Activated T-helper 1 cell treated with anti-CD3 and anti-CD28 coated beads, Interleukin-12 subunit alpha, Interleukin-12 subunit beta, Interleukin-2, Interleukin-4 antibody, amounts not matched to agents 30 ng/mL and 10 ng/mL and 1 ng/mL, durations not matched to agents 14 hours and 24 hours and 36 hours (primary cell): ENCODE measurements around the gene SLC7A6OS. TPM values are rescaled to one million over a fixed set of nuclear protein-coding genes. Genes with fewer than 3 reads are reported as not detected.
A peak's percentile ranks its signal among the peaks of the same experiment; 100 is the strongest.

ENCODE experiments used
- DNase-seq: peaks from one replicate; pipeline ENCODE4 v3.0.0; 2021; ENCODE audit warnings: low spot score
- H3K27ac Mint-ChIP-seq: one replicate; pipeline ENCODE4 v1.8.0; 2021; ENCODE audit warnings: mild to moderate bottlenecking, mixed read lengths
- H3K27me3 Mint-ChIP-seq: one replicate; pipeline ENCODE4 v1.8.0; 2022; ENCODE audit warnings: mild to moderate bottlenecking, moderate library complexity, mixed read lengths; ENCODE audit not compliant: insufficient read depth
- H3K36me3 Mint-ChIP-seq: one replicate; pipeline ENCODE4 v1.8.0; 2021; ENCODE audit warnings: low read depth, mixed read lengths
- H3K4me1 Mint-ChIP-seq: one replicate; pipeline ENCODE4 v1.8.0; 2021; ENCODE audit warnings: low read depth, mixed read lengths
- H3K4me3 Mint-ChIP-seq: one replicate; pipeline ENCODE4 v1.8.0; 2021; ENCODE audit warnings: mild to moderate bottlenecking, moderate library complexity, mixed read lengths
- H3K9me3 Mint-ChIP-seq: one replicate; pipeline ENCODE4 v1.8.0; 2021; ENCODE audit warnings: mixed read lengths
- intact Hi-C: fragments of 100-400 bp; cut with micrococcal nuclease; formaldehyde crosslinking; loops from one replicate; pipeline ENCODE4 v1.15.1; 2024
- total RNA-seq: library from RNA; stranded (reverse); gene quantifications from 2 replicates; pipeline ENCODE4 v1.2.3, GENCODE V29; 2022

The SLC7A6OS gene
- total RNA-seq, 1 donor from 2014 or later, result 27.6 TPM

GRCh38 chr16:68335175-68335574 lies 24.4 kb upstream of the SLC7A6OS start:
- Mint-ChIP-seq H3K36me3 (peaks cover 52% of the 10 kb centered on the region), H3K27ac (no peak overlapping the region), H3K27me3 (no peaks in the 10 kb centered on the region), H3K9me3 (no peaks in the 10 kb centered on the region), H3K4me1 (peaks cover 21% of the 10 kb centered on the region), H3K4me3 (no peak overlapping the region)
- intact Hi-C loops, result no loop called here
- no peak for DNase-seq

DNA sequence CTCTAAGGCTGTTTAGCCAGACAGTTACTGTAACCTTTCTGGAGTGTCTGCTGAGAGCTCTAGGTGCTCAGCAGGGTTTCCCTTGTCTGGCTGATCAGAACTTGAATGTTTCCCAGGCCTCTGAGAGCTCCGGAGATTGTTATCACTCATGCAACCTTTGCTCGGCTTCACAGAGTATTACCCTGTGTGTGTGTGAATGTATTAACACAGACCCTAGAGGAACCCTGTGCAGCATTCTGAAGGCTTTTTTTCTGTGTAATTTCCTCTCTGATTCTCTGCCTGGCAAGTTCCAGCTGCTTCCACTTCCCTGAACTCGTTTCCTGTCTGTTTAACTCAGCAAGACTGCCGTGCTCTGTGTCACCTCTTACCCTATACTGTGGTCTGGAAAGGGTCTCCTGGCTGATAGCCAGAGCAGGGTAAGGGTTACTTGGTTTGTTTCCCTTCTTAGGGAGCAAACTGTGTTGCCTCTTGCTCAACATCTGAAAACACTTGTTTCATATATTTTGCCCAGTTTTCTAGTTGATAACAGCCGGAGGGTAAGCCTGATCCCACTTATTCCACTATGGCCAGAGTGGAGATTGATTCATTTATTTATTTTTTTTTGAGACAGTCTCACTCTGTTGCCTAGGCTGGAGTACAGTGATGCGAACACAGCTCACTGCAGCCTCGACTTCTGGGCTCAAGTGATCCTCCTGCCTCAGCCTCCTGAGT lies 21.8 kb upstream of the SLC7A6OS start:
- Mint-ChIP-seq H3K27me3 (no peaks in the 10 kb centered on the region), H3K36me3 (peaks cover 39% of the 10 kb centered on the region), H3K9me3 (no peaks in the 10 kb centered on the region), H3K27ac (peak overlapping the region; percentile 55), H3K4me3 (peak overlapping the region; percentile 38), H3K4me1 (peaks cover 31% of the 10 kb centered on the region)
- intact Hi-C loops, result no loop called here
- DNase-seq, result no peak

- DNase-seq, result no peak
- H3K9me3 Mint-ChIP-seq, result no peaks in the 10 kb centered on the region
- H3K27me3 Mint-ChIP-seq, result no peaks in the 10 kb centered on the region
- intact Hi-C loops, result no loop called here
- H3K27ac Mint-ChIP-seq, result peak overlapping the region; percentile 55
- H3K4me1 Mint-ChIP-seq, result peaks cover 36% of the 10 kb centered on the region
- H3K4me3 Mint-ChIP-seq, result peak overlapping the region; percentile 5
- peaks cover 37% of the 10 kb centered on the region for H3K36me3 Mint-ChIP-seq
Measured at GRCh38 chr16:68331879-68332410, 21.2 kb upstream of the SLC7A6OS start.

GRCh38 chr16:68328860-68329390 lies 18.2 kb upstream of the SLC7A6OS start:
- DNase-seq, result no peak
- no peaks in the 10 kb centered on the region for H3K27me3 Mint-ChIP-seq
- peaks cover 41% of the 10 kb centered on the region for H3K4me1 Mint-ChIP-seq
- peaks cover 28% of the 10 kb centered on the region for H3K36me3 Mint-ChIP-seq
- intact Hi-C loops, result loop anchor here (1.0 to 10.0 kb wide), 6 partner anchors 18 to 1084 kb away; partner anchors contain the start of genes FHOD1, PLA2G15, PRMT7 and SLC9A5
- no peak overlapping the region for H3K27ac Mint-ChIP-seq
- H3K9me3 Mint-ChIP-seq, result no peaks in the 10 kb centered on the region
- no peak overlapping the region for H3K4me3 Mint-ChIP-seq

DNA sequence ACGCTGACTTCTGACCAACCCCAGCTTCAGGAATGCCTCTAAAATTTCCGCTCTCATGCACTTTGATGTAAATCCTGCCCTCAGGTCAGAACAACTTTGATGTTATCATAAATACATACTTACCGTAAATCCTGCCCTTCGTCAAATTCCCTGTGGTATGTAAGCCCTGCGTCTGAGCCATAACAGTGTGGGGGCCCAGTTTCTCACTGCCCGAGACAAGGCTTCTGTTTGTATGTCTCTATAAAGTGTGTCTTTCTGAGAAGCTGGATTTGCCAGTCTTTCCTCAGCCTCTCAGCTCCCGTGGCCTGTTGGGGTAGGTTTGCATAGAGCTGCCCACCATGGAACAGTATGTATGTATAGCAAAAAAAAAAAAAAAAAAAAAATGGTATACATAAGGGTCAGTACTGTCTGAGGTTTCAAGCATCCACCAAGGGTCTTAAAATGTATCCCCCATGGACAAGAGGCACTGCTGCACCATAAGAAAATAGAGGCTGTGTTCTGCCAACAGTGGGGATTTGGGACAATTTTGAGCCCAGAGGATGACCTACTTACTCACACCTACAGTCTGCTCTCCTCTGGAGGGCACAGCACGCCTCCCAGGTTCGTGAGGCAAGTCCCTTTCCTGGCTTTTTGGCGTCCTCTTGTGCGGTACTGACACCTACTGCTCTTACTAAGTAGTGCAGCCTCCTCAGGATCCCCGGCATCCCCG lies 17.6 kb upstream of the SLC7A6OS start:
- intact Hi-C loops, result loop anchor here (1.0 to 10.0 kb wide), 6 partner anchors 17 to 1084 kb away; partner anchors contain the start of genes FHOD1, PLA2G15, PRMT7 and SLC9A5
- Mint-ChIP-seq H3K9me3 (no peaks in the 10 kb centered on the region), H3K4me1 (peaks cover 41% of the 10 kb centered on the region), H3K36me3 (peaks cover 26% of the 10 kb centered on the region), H3K27ac (no peak overlapping the region), H3K27me3 (no peaks in the 10 kb centered on the region), H3K4me3 (no peak overlapping the region)
- DNase-seq, result peak; percentile 73

GRCh38 chr16:68324780-68325357 lies 14.1 kb upstream of the SLC7A6OS start:
- Mint-ChIP-seq H3K9me3 (no peaks in the 10 kb centered on the region), H3K36me3 (peaks cover 29% of the 10 kb centered on the region), H3K27ac (no peak overlapping the region), H3K4me3 (no peak overlapping the region), H3K4me1 (peaks cover 34% of the 10 kb centered on the region), H3K27me3 (no peaks in the 10 kb centered on the region)
- DNase-seq, result no peak
- intact Hi-C loops, result loop anchor here (10.0 kb wide), 1 partner anchor 1080 kb away; the partner anchor contains the start of genes FHOD1 and SLC9A5

GRCh38 chr16:68324336-68324735 lies 13.6 kb upstream of the SLC7A6OS start:
- H3K36me3 Mint-ChIP-seq, result peaks cover 30% of the 10 kb centered on the region
- DNase-seq, result no peak
- intact Hi-C loops, result loop anchor here (10.0 kb wide), 1 partner anchor 1080 kb away; the partner anchor contains the start of genes FHOD1 and SLC9A5
- no peak overlapping the region for H3K4me3 Mint-ChIP-seq
- H3K9me3 Mint-ChIP-seq, result no peaks in the 10 kb centered on the region
- H3K4me1 Mint-ChIP-seq, result peaks cover 39% of the 10 kb centered on the region
- H3K27me3 Mint-ChIP-seq, result no peaks in the 10 kb centered on the region
- no peak overlapping the region for H3K27ac Mint-ChIP-seq

- H3K9me3 Mint-ChIP-seq, result no peaks in the 10 kb centered on the region
- no peaks in the 10 kb centered on the region for H3K27me3 Mint-ChIP-seq
- peak overlapping the region; percentile 89 for H3K27ac Mint-ChIP-seq
- intact Hi-C loops, result loop anchor here (1.0 to 10.0 kb wide), 4 partner anchors 8 to 475 kb away; partner anchors contain the start of genes CENPT, NUTF2, PRMT7 and SLC7A6
- peak; percentile 43 for DNase-seq
- H3K4me1 Mint-ChIP-seq, result peaks cover 38% of the 10 kb centered on the region
- peaks cover 28% of the 10 kb centered on the region for H3K36me3 Mint-ChIP-seq
- peak overlapping the region; percentile 66 for H3K4me3 Mint-ChIP-seq
Measured at GRCh38 chr16:68319185-68319908, 8.6 kb upstream of the SLC7A6OS start.

DNA sequence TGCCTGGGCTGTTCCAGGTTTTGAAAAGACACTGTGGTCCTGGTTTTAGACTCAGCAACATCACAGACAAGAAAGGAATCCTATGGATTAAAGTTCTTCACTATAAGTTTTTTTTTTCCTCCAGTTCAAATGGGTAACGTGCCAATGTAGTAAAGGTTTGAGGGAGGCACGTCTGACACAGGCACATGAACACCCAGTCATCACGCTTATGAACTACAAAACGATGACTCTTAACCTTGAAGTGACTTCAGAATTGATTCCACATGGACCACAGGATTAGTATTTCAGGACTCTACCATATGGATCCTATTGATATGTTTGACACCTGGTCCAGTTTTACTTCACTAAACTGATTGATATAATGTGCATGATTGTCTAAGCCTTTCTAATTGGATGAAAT lies 2.4 kb upstream of the SLC7A6OS start:
- Mint-ChIP-seq H3K4me3 (peak overlapping the region; percentile 50), H3K9me3 (no peaks in the 10 kb centered on the region), H3K27ac (no peak overlapping the region), H3K27me3 (no peaks in the 10 kb centered on the region), H3K36me3 (peaks cover 24% of the 10 kb centered on the region), H3K4me1 (peaks cover 38% of the 10 kb centered on the region)
- intact Hi-C loops, result loop anchor here (5.0 to 10.0 kb wide), 2 partner anchors 376 to 468 kb away; partner anchors contain the start of genes CENPT, NUTF2, PSMB10 and THAP11
- DNase-seq, result no peak

- no peak for DNase-seq
- H3K27ac Mint-ChIP-seq, result peak overlapping the region; percentile 98
- intact Hi-C loops, result loop anchor here (1.0 to 10.0 kb wide), 8 partner anchors 21 to 466 kb away; partner anchors contain the start of genes CENPT, ESRP2, NFATC3 and NUTF2
- H3K36me3 Mint-ChIP-seq, result peaks cover 26% of the 10 kb centered on the region
- peaks cover 38% of the 10 kb centered on the region for H3K4me1 Mint-ChIP-seq
- no peaks in the 10 kb centered on the region for H3K27me3 Mint-ChIP-seq
- no peaks in the 10 kb centered on the region for H3K9me3 Mint-ChIP-seq
- peak overlapping the region; percentile 99 for H3K4me3 Mint-ChIP-seq
Measured at GRCh38 chr16:68310437-68310773, 341 bp downstream of the SLC7A6OS start.

DNA sequence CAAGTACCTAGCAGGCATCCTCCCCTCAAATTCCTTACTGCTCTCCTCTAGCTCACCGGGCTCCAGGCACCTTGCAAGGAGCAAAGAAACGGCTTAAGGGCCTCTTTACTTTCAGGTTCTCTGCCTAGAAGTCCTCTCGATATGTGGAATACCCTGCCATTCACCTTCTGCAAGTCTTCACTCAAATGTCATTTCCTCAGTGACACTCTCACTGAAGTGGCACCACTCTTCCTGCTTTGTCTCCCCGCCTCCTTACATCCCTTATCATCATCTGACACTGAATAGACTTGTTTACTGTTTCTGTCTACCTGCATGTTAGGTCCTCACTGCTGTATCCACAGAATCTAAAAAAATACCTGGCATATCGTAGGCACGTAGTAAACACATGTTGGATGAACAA lies 947 bp downstream of the SLC7A6OS start:
- peaks cover 40% of the 10 kb centered on the region for H3K4me1 Mint-ChIP-seq

GRCh38 chr16:68306633-68307032 lies 4.1 kb downstream of the SLC7A6OS start:
- Mint-ChIP-seq H3K9me3 (no peaks in the 10 kb centered on the region), H3K36me3 (peaks cover 40% of the 10 kb centered on the region), H3K4me3 (no peak overlapping the region), H3K4me1 (peaks cover 39% of the 10 kb centered on the region), H3K27ac (no peak overlapping the region), H3K27me3 (no peaks in the 10 kb centered on the region)
- no peak for DNase-seq
- intact Hi-C loops, result no loop called here

More for the DNA sequence above, 947 bp downstream of the SLC7A6OS start:
- H3K27me3 Mint-ChIP-seq, result no peaks in the 10 kb centered on the region
- intact Hi-C loops, result loop anchor here (1.0 to 10.0 kb wide), 8 partner anchors 20 to 465 kb away; partner anchors contain the start of genes CENPT, ESRP2, NFATC3 and NUTF2
- H3K9me3 Mint-ChIP-seq, result no peaks in the 10 kb centered on the region
- H3K27ac Mint-ChIP-seq, result peak overlapping the region; percentile 98
- peak; percentile 14 for DNase-seq
- peak overlapping the region; percentile 99 for H3K4me3 Mint-ChIP-seq
- H3K36me3 Mint-ChIP-seq, result peaks cover 29% of the 10 kb centered on the region
